HG03565 (cell line): ENCODE data around the gene GPX4.
"Not testable (repeated sequence)": the region's sequence is repeated elsewhere in the genome, so short reads cannot be mapped to it uniquely, and the experiment has no call there.

Source experiments
- ATAC-seq: cut with Tn5 transposase; IDR thresholded peaks from one replicate; pipeline ENCODE4 v1.9.1; 2021; ENCODE audit warnings: mild to moderate bottlenecking, moderate library complexity; ENCODE audit not compliant: unreplicated experiment

Gene GPX4

GRCh38 chr19:1113986-1114483 is 10.2 kb downstream of the GPX4 start:
- ATAC-seq = no peak

DNA sequence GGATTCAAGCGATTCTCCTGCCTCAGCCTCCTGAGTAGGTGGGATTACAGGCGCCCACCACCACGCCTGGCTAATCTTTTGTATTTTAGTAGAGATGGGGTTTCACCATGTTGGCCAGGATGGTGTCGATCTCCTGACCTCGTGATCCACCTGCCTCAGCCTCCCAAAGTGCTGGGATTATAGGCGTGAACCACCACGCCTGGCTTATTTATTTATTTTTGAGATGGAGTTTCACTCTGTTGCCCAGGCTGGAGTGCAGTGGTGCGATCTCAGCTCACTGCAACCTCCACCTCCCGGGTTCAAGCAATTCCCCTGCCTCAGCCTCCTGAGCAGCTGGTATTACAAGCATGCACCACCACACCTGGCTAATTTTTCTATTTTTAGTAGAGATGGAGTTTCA is 10.9 kb downstream of the GPX4 start:
- ATAC-seq = not testable (repeated sequence)

DNA sequence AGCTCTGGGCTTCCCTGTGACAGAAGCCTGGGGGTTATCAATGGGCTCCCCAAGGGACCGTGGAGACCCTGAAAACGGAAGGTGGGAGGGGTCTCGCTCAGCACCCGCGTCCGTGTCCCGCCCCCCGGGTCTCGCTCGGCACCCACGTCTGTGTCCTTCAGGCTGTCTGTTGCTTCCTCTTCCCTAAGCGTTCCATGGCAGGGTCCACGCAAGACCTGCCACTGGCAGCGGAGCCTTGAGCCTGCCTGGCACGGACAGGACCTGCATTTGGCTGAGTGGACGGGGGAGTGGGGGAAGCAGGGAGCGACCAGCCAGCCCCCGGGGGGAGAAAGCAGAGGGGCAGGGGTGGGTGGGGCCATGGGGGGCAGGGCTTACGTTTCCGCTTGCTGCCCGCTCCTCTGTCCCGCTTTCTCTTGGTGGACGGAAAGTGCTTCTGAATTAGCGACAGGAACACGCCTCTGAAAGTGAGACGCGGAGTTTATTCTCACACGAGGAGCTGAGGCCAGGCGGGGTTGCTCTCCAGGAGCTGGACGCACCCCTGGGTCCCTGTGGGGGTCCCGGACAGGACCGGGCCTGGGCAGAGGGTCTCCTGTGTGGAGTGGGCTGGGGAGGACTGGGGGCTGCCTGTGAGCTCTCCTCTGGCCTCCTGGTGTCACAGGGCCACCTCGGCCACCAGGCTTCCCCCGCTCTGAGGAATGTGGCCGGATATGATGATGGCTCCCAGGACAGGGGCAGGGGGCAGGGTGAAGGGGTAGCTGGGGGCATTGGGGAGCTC is 12.0 kb downstream of the GPX4 start:
- no peak for ATAC-seq

GRCh38 chr19:1116726-1117581 is 13.2 kb downstream of the GPX4 start:
- ATAC-seq = no peak

DNA sequence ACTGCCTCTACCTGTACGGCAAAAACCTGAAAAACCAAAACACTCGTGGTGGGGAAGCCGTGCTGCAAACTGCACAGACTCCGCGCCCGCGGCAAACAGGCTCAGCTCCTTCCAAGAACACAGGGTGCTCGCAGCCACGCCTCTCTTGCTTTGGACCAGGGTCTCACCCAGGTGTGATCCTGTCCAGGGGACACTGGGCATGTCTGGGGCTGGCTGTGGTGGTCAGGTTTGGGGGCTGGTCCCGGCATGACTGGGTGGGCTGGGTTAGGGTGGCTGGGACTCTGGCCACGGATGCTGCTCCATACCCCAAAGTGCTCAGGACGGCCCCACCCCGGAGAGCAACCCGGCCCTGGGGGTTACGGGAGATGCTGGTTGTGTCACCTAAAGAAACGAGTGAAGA is 13.9 kb downstream of the GPX4 start:
- no peak for ATAC-seq

DNA sequence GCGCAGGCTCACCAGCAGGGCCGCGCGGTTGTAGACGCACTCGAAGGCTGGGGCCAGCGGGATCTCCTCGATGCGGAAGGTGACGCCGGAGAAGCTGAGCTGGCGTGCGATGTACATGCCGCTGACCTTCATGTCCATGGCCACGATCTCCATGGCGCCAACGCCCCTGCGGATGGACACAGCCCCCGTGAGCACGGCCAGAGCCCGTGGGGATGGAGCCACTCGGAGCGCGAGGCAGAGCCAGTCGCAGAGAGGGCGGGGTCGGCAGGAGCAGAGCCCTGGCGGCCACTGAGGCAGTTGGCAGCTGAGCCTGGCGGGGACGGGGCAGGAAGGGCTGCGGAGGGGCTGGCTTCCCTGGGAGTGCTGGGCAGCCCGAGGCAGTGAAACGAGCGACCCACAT is 15.2 kb downstream of the GPX4 start:
- ATAC-seq = no peak

DNA sequence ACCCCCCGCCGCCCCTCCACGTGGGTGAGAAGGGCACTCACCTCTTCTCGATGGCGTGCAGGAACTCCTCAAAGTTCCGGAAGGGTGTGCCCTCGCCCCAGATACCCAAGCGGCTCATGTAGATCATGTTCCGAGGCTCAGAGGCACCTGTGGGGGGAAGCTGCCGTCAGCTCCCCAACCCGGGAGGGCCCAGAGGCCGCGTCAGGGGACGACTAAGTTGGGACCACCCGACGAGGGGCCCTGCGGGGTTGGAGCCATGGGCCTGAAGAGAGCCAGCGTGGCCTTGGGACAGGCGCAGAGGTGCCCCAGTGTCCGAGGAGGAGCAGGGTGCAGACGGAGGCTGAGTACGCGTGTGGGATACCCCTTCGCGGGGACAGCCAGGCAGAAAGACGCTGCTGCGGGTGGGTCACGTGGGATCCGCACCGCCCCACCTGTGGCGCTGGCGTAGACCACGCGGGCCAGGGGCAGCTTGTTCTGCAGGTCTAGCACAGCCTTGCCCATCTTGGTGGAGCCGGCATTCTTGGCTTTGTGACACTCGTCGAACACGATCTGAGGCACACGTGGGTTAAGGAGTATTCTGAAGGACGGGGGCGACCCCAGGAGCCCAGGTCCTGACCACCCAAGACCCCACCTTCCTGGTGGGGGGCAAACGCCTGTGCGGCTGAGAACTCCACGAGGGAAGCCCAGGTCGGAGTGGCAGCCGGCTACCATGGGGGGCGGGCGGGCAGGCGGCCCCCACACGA is 15.9 kb downstream of the GPX4 start:
- ATAC-seq = no peak

GRCh38 chr19:1121395-1121794 is 17.6 kb downstream of the GPX4 start:
- ATAC-seq = no peak

- ATAC-seq = no peak
Observed at GRCh38 chr19:1122021-1122971, 18.5 kb downstream of the GPX4 start.

- no peak for ATAC-seq
Observed at GRCh38 chr19:1122972-1123363, 19.2 kb downstream of the GPX4 start.

DNA sequence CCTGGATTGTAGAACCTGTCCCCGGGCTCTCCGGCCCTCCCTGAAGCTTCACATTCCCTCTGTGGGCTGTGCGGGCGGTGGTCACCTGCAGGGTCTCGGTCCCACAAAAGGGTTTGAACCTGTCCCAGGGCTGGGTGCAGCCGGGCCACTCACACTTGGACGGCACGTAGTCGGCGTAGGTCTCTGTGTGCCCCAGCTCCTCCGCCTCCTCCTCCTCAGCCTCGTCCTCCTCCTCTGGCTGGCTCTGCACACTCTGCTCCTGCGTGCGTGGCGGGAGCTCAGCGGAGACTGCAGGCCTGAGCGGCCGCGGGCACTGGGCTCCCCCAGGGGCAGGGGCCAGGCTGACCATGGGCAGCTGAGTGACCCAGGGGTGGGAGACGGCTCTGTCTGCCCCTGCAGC is 19.6 kb downstream of the GPX4 start:
- ATAC-seq = no peak

- no peak for ATAC-seq
Observed at GRCh38 chr19:1123885-1124677, 20.3 kb downstream of the GPX4 start.

GRCh38 chr19:1125601-1126467 is 22.0 kb downstream of the GPX4 start:
- ATAC-seq = no peak

DNA sequence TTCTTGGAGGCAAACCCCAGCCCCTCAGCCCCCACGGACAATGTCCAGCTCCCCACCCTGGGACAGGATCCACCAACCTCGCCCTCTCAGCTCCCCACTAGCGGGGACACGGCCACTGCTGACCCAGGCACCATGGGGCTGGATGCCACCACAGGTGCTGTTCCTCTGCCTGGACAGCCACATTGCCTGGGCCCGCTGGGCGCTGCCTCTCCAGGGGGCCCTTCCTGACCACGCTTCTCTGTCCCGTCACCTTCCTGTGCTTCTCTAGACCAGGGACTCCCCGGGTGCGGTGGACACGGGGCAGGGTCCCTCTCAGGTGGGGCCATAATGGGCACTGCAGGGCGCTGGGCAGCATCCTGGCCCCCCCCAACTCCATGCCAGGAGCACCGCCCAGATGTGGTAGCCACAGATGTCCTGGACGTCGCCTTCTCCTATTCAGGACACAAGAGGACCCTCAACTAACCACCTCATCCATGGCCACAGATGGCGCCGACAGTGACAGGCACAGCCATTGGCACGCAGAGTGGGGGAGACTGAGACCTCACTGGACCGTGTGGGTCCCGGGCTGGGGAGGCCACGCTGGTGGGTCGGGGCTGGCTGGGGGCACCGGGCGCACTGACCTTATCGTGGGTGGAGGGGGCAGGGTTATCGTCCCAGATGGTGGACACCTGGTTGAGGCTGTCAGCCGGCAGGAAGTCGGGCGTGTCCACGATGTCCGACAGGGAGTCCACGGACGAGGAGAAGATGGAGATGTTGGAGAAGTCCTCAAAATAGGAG is 23.4 kb downstream of the GPX4 start:
- ATAC-seq = no peak

DNA sequence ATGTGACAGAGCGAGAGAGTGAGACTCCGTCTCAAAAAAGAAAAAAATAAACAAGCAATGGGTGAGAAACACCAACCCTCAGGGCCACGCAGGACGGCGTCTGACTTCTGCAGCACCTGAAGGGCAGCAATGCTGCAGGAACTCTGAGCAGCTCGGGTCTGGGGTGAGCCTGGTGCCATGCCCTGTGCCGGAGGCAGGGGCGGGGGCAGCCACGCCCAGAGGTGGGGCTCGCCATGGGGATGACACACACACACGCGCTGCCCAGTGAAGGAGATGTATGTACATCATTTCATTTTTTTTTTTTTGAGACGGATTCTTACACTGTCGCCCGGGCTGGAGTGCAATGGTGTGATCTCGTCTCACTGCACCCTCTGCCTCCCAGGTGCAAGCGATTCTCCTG is 24.3 kb downstream of the GPX4 start:
- ATAC-seq = no peak

DNA sequence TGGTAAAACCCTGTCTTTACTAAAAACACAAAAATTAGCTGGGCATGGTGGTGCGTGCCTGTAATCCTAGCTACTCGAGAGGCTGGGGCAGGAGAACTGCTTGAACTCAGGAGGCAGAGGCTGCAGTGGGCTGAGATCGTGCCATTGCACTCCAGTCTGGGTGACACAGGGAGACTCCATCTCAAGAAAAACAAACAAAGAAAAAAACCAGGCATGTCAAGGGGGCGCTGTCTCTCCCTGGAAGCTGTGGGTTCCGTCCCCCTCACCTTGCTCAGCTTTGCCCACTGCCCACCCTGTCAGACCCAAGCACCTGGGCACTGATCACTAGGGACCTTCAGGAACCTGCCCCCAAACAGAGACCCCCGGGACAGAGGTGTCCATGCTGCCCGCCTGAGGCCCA is 25.3 kb downstream of the GPX4 start:
- not testable (repeated sequence) for ATAC-seq

- ATAC-seq = no peak
Observed at GRCh38 chr19:1129535-1129934, 25.7 kb downstream of the GPX4 start.
